Measurements from ENCODE around the gene ARID1B. TPM values are rescaled to one million over a fixed set of nuclear protein-coding genes. Genes with fewer than 3 reads are reported as not detected.

ARID1B gene
- total RNA-seq, 1 experiment from 2014 or later = 24.2 TPM

- no TSS peak for BruUV-seq (replicated peaks)
- no peak for ATAC-seq
- POLR2A ChIA-PET (ENCODE audit: unreplicated experiment) = no interaction called here
Observed at GRCh38 chr6:157211603-157212455, 434.7 kb downstream of the ARID1B start.

GRCh38 chr6:157213426-157213825, 436.2 kb downstream of the ARID1B start:
- Histone ChIP-seq H3K4me1 (ENCODE audit: insufficient read depth, low read length) (no peaks in the 10 kb centered on the region), H3K27me3 (ENCODE audit: low read length) (no peaks in the 10 kb centered on the region), H2AFZ (ENCODE audit: low read length) (no peak overlapping the region), H4K20me1 (ENCODE audit: low read length) (no peaks in the 10 kb centered on the region), H3F3A (ENCODE audit: low read length, unreplicated experiment) (no peaks in the 10 kb centered on the region), H3K4me3 (ENCODE audit: low read length) (no peak overlapping the region), H3K9me3 (ENCODE audit: low read length) (no peaks in the 10 kb centered on the region), H3K9me2 (replicated peaks; ENCODE audit: low read length) (no peaks in the 10 kb centered on the region), H3K4me2 (ENCODE audit: low read length) (no peak overlapping the region), H3K9ac (ENCODE audit: low read length) (no peak overlapping the region), H3K27ac (ENCODE audit: low read length) (no peak overlapping the region), H3K36me3 (ENCODE audit: low read depth, low read length) (no peaks in the 10 kb centered on the region), H3K79me2 (ENCODE audit: low read length) (no peaks in the 10 kb centered on the region)
- ChIA-PET CTCF (no interaction called here), POLR2A (ENCODE audit: unreplicated experiment) (no interaction called here)
- TF ChIP-seq EZH2 (IDR thresholded peaks at IDR 0.05; ENCODE audit: low read length, unreplicated experiment) (no peak), EZH2phosphoT487 (IDR thresholded peaks at IDR 0.05; ENCODE audit: borderline replicate concordance, low read length) (no peak), CTCF (conservative IDR thresholded peaks at IDR 0.05; ENCODE audit: low read depth, low read length) (no peak)
- BruUV-seq (replicated peaks) = no TSS peak
- intact Hi-C loops (cut with micrococcal nuclease) = no loop called here
- DNase-seq = no peak
- ATAC-seq = no peak

More at GRCh38 chr6:157211603-157212455, 434.7 kb downstream of the ARID1B start:
- Histone ChIP-seq H3K79me2 (ENCODE audit: low read length) (no peaks in the 10 kb centered on the region), H3K36me3 (ENCODE audit: low read depth, low read length) (no peaks in the 10 kb centered on the region), H3K4me2 (ENCODE audit: low read length) (no peak overlapping the region), H3F3A (ENCODE audit: low read length, unreplicated experiment) (no peaks in the 10 kb centered on the region), H3K9ac (ENCODE audit: low read length) (no peak overlapping the region), H3K4me3 (ENCODE audit: low read length) (no peak overlapping the region), H3K4me1 (ENCODE audit: insufficient read depth, low read length) (no peaks in the 10 kb centered on the region), H3K9me3 (ENCODE audit: low read length) (no peaks in the 10 kb centered on the region), H3K27ac (ENCODE audit: low read length) (no peak overlapping the region), H3K9me2 (replicated peaks; ENCODE audit: low read length) (no peaks in the 10 kb centered on the region), H2AFZ (ENCODE audit: low read length) (no peak overlapping the region), H4K20me1 (ENCODE audit: low read length) (no peaks in the 10 kb centered on the region), H3K27me3 (ENCODE audit: low read length) (no peaks in the 10 kb centered on the region)
- no peak for DNase-seq
- CTCF ChIA-PET = no interaction called here
- TF ChIP-seq EZH2phosphoT487 (IDR thresholded peaks at IDR 0.05; ENCODE audit: borderline replicate concordance, low read length) = no peak
- no peak for TF ChIP-seq EZH2 (IDR thresholded peaks at IDR 0.05; ENCODE audit: low read length, unreplicated experiment)
- TF ChIP-seq CTCF (conservative IDR thresholded peaks at IDR 0.05; ENCODE audit: low read depth, low read length) = no peak
- intact Hi-C loops (cut with micrococcal nuclease) = no loop called here

- DNase-seq (no peak), ATAC-seq (no peak)
- H3K36me3 ChIP-seq (ENCODE audit: low read depth, low read length) = no peaks in the 10 kb centered on the region
- H3K9ac ChIP-seq (ENCODE audit: low read length) = no peak overlapping the region
- no peaks in the 10 kb centered on the region for H3K9me3 ChIP-seq (ENCODE audit: low read length)
- H3K27ac ChIP-seq (ENCODE audit: low read length) = no peak overlapping the region
- CTCF ChIA-PET = no interaction called here
- intact Hi-C loops (cut with micrococcal nuclease) = no loop called here
- BruUV-seq (replicated peaks) = no TSS peak
- no peaks in the 10 kb centered on the region for H3K9me2 ChIP-seq (replicated peaks; ENCODE audit: low read length)
- H2AFZ ChIP-seq (ENCODE audit: low read length) = no peak overlapping the region
- H3F3A ChIP-seq (ENCODE audit: low read length, unreplicated experiment) = no peaks in the 10 kb centered on the region
- H3K27me3 ChIP-seq (ENCODE audit: low read length) = no peaks in the 10 kb centered on the region
- H3K79me2 ChIP-seq (ENCODE audit: low read length) = no peaks in the 10 kb centered on the region
- peaks cover 2% of the 10 kb centered on the region for H3K4me1 ChIP-seq (ENCODE audit: insufficient read depth, low read length)
- POLR2A ChIA-PET (ENCODE audit: unreplicated experiment) = no interaction called here
- H4K20me1 ChIP-seq (ENCODE audit: low read length) = no peaks in the 10 kb centered on the region
- H3K4me2 ChIP-seq (ENCODE audit: low read length) = no peak overlapping the region
- TF ChIP-seq EZH2 (IDR thresholded peaks at IDR 0.05; ENCODE audit: low read length, unreplicated experiment) (no peak), EZH2phosphoT487 (IDR thresholded peaks at IDR 0.05; ENCODE audit: borderline replicate concordance, low read length) (no peak), CTCF (conservative IDR thresholded peaks at IDR 0.05; ENCODE audit: low read depth, low read length) (no peak)
- no peak overlapping the region for H3K4me3 ChIP-seq (ENCODE audit: low read length)
Observed at GRCh38 chr6:157213907-157214565, 436.9 kb downstream of the ARID1B start.
